ENCODE results near the gene AUP1. TPM values are rescaled to one million over a fixed set of nuclear protein-coding genes. Genes with fewer than 3 reads are reported as not detected.
"Not testable (repeated sequence)": the region's sequence is repeated elsewhere in the genome, so short reads cannot be mapped to it uniquely, and the experiment has no call there.

The AUP1 gene
- total RNA-seq, 6 experiments from 2014 or later: 81.0 to 119 (median 94.6) TPM

DNA sequence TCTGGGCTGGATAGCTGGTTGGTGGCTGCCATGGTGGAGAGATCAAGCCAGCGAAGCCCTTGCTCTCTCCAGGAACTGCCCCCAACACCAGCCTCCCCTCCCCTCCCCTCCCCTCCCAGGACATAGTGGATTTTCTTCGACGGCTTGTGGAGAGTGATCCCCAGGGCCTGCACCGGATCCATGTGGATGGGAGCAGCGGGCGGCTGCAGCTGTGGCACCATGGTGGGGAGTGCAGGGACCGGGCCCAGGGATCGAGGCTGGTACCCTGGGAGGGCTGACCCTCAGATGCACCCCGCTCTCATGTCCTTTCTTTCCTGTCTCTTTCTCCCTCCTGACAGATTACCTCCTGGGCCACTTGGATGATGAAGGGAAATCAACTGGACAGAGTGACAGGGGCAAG, 39.6 kb downstream of the AUP1 start:
- Mint-ChIP-seq H3K4me3 (no peak overlapping the region), H3K27me3 (ENCODE audit: insufficient read depth) (no peaks in the 10 kb centered on the region), H3K36me3 (ENCODE audit: low read depth) (peaks cover 47% of the 10 kb centered on the region), H3K4me1 (ENCODE audit: low read depth) (peaks cover 40% of the 10 kb centered on the region), H3K27ac (no peak overlapping the region), H3K9me3 (no peaks in the 10 kb centered on the region)
- DNase-seq: no peak
- no peak for TF ChIP-seq CTCF (IDR thresholded peaks at IDR 0.05)

GRCh38 chr2:74488643-74489481, 40.6 kb downstream of the AUP1 start:
- Mint-ChIP-seq H3K4me3 (peak overlapping the region; percentile 46; the same call in 1 of the 2 replicates), H3K27ac (peak overlapping the region; percentile 69), H3K4me1 (ENCODE audit: low read depth) (peaks cover 42% of the 10 kb centered on the region)

DNA sequence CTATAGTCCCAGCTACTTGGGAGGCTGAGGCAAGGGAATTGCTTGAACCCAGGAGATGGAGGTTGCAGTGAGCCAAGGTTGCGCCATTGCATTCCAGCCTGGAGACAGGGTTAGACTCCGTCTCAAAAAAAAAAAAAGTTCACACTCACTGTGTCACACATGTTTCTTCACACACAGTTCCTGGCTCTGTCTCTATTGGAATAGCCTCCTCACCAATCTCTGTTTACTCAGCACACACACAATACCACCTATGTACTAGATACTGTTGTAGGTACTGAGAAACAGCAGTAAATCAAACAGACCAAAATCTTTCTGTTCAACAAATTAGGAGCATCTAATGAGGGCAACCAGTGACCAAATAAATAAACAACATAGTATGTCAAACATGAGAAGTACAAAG, 43.4 kb downstream of the AUP1 start:
- Mint-ChIP-seq H3K27ac (peak overlapping the region; percentile 45), H3K9me3 (no peaks in the 10 kb centered on the region), H3K27me3 (ENCODE audit: insufficient read depth) (peaks cover 1% of the 10 kb centered on the region; the same call in 1 of the 2 replicates), H3K36me3 (ENCODE audit: low read depth) (peaks cover 29% of the 10 kb centered on the region), H3K4me1 (ENCODE audit: low read depth) (peaks cover 44% of the 10 kb centered on the region), H3K4me3 (no peak overlapping the region)
- TF ChIP-seq CTCF (IDR thresholded peaks at IDR 0.05): no peak
- DNase-seq: no peak

More at GRCh38 chr2:74488643-74489481, 40.6 kb downstream of the AUP1 start:
- H3K27me3 Mint-ChIP-seq (ENCODE audit: insufficient read depth): no peaks in the 10 kb centered on the region
- no peak for DNase-seq
- no peaks in the 10 kb centered on the region for H3K9me3 Mint-ChIP-seq
- peaks cover 41% of the 10 kb centered on the region for H3K36me3 Mint-ChIP-seq (ENCODE audit: low read depth)
- 0 out of 2 replicates have a peak, but pooled peaks have one; percentile 8 for TF ChIP-seq CTCF (IDR thresholded peaks at IDR 0.05)

- not testable (repeated sequence) for H3K27me3 Mint-ChIP-seq (ENCODE audit: insufficient read depth); DNase-seq; H3K9me3 Mint-ChIP-seq
- peak overlapping the region; percentile 89 for H3K27ac Mint-ChIP-seq
- peaks cover 24% of the 10 kb centered on the region for H3K36me3 Mint-ChIP-seq (ENCODE audit: low read depth)
- peaks cover 43% of the 10 kb centered on the region for H3K4me1 Mint-ChIP-seq (ENCODE audit: low read depth)
- peak overlapping the region; percentile 94 for H3K4me3 Mint-ChIP-seq
Measured at GRCh38 chr2:74483675-74484164, 45.8 kb downstream of the AUP1 start.

DNA sequence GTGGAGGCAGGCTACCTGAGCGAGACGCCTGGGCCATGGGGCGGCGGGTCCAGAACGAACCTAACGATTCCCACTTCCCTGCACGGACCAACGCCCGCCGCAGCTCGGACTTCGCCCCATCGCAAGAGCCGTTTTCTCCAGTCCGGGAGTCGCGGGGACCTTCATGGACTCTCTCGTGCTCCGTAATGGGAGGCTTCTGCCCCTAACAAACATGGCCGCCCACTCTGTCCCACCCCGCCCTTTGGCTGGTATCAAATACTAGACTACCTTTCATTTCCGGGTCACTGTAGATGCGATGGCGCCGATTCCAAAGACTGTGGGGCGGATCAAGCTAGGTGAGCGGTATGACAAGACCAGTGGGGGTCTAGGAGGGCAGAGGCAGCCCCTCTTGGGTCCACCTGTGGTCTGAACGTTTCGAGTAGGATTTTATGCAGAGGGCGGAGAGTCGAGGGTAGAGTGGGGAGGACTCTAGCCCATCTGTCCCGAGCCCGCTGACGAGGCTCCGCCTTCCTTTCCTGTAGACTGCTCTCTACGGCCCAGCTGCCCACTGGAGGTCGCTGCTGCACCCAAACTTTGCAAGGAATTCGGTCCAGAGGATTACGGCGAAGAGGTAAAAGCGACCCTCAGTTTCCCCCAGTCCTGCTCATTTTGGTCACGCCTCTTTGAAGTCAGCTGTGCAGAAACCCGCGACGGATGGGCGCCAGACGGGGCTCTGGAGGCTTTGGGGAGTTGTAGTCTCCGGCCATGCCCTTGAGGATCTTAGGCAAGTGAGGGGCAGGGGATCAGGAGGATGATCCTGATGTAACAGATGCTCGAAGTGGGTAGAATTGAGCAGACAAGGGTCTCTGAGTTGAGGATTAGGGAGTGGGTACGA, 46.5 kb downstream of the AUP1 start, which contains the start of the genes CCDC142 and TTC31:
Gene CCDC142 (minus strand): TSS at position 198 of the 874 bp plus-strand sequence. CDS start 161 bp downstream, at position 37.
Gene TTC31 (plus strand): TSS at position 281 of the 874 bp plus-strand sequence. CDS start 15 bp downstream, at position 296.
- Mint-ChIP-seq H3K27me3 (ENCODE audit: insufficient read depth) (peaks cover 1% of the 10 kb centered on the region; the same call in 1 of the 2 replicates), H3K4me3 (peak within 1 kb of the TSS; percentile 94), H3K36me3 (ENCODE audit: low read depth) (peaks cover 19% of the 10 kb centered on the region), H3K27ac (peak within 1 kb of the TSS; percentile 89), H3K9me3 (no peaks in the 10 kb centered on the region), H3K4me1 (ENCODE audit: low read depth) (peaks cover 36% of the 10 kb centered on the region)
- TF ChIP-seq CTCF (IDR thresholded peaks at IDR 0.05): peak; percentile 90
- peak; percentile 93 for DNase-seq
